NCI-H1048 (cell line): ENCODE results near the gene MTHFD1L.
"Not testable (repeated sequence)": the region's sequence is repeated elsewhere in the genome, so short reads cannot be mapped to it uniquely, and the experiment has no call there.

Experiments used
- DNase-seq: peaks from one replicate; lab custom pipeline; 2025; lab: John Stamatoyannopoulos, UW

MTHFD1L gene

GRCh38 chr6:151095538-151096254, 230.2 kb downstream of the MTHFD1L start:
- DNase-seq, result no peak

- DNase-seq, result no peak
Observed at GRCh38 chr6:151096255-151096612, 230.7 kb downstream of the MTHFD1L start.

- DNase-seq, result no peak
Observed at GRCh38 chr6:151096691-151097606, 231.4 kb downstream of the MTHFD1L start.

- no peak for DNase-seq
Observed at GRCh38 chr6:151098166-151098565, 232.7 kb downstream of the MTHFD1L start.

- DNase-seq, result no peak
Observed at GRCh38 chr6:151100326-151100725, 234.8 kb downstream of the MTHFD1L start.

GRCh38 chr6:151101161-151101815, 235.8 kb downstream of the MTHFD1L start:
- no peak for DNase-seq

- DNase-seq, result no peak
Observed at GRCh38 chr6:151101816-151102694, 236.6 kb downstream of the MTHFD1L start.

GRCh38 chr6:151103266-151103665, 237.8 kb downstream of the MTHFD1L start:
- DNase-seq, result no peak

- no peak for DNase-seq
Observed at GRCh38 chr6:151107897-151108427, 242.5 kb downstream of the MTHFD1L start.

GRCh38 chr6:151108548-151108947, 243.0 kb downstream of the MTHFD1L start:
- no peak for DNase-seq

- no peak for DNase-seq
Observed at GRCh38 chr6:151109361-151109760, 243.9 kb downstream of the MTHFD1L start.

GRCh38 chr6:151109869-151110575, 244.5 kb downstream of the MTHFD1L start:
- no peak for DNase-seq

- no peak for DNase-seq
Observed at GRCh38 chr6:151110576-151110905, 245.0 kb downstream of the MTHFD1L start.

- DNase-seq, result no peak
Observed at GRCh38 chr6:151111670-151112069, 246.2 kb downstream of the MTHFD1L start.

GRCh38 chr6:151112130-151112529, 246.6 kb downstream of the MTHFD1L start:
- no peak for DNase-seq

GRCh38 chr6:151112884-151113283, 247.4 kb downstream of the MTHFD1L start:
- DNase-seq, result not testable (repeated sequence)

- no peak for DNase-seq
Observed at GRCh38 chr6:151113641-151114040, 248.1 kb downstream of the MTHFD1L start.

GRCh38 chr6:151118461-151119123, 253.1 kb downstream of the MTHFD1L start:
- no peak for DNase-seq

- no peak for DNase-seq
Observed at GRCh38 chr6:151119823-151120524, 254.5 kb downstream of the MTHFD1L start.

- no peak for DNase-seq
Observed at GRCh38 chr6:151121900-151122299, 256.4 kb downstream of the MTHFD1L start.
